ENCODE measurements around the gene TTBK1.

DNA sequence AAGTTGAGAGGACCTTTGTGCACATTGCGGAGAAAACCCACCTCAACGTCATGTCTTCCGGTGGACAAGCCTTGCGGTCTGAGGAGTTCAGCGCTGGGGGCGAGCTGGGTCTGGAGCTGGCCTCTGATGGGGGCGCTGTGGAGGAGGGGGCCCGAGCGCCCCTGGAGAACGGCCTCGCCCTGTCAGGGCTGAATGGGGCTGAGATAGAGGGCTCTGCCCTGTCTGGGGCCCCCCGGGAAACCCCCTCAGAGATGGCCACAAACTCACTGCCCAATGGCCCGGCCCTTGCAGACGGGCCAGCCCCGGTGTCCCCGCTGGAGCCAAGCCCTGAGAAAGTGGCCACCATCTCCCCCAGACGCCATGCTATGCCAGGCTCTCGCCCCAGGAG is 40.2 kb downstream of the TTBK1 start:
- no peak for TF ChIP-seq POLR2A (IDR thresholded peaks at IDR 0.05)
- TF ChIP-seq, protein P1, sequence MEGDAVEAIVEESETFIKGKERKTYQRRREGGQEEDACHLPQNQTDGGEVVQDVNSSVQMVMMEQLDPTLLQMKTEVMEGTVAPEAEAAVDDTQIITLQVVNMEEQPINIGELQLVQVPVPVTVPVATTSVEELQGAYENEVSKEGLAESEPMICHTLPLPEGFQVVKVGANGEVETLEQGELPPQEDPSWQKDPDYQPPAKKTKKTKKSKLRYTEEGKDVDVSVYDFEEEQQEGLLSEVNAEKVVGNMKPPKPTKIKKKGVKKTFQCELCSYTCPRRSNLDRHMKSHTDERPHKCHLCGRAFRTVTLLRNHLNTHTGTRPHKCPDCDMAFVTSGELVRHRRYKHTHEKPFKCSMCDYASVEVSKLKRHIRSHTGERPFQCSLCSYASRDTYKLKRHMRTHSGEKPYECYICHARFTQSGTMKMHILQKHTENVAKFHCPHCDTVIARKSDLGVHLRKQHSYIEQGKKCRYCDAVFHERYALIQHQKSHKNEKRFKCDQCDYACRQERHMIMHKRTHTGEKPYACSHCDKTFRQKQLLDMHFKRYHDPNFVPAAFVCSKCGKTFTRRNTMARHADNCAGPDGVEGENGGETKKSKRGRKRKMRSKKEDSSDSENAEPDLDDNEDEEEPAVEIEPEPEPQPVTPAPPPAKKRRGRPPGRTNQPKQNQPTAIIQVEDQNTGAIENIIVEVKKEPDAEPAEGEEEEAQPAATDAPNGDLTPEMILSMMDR (IDR thresholded peaks at IDR 0.05): no peak
